Endodermal cell (in vitro differentiated cells): Measurements from ENCODE around the gene PDCD1. TPM values are rescaled to one million over a fixed set of nuclear protein-coding genes. Genes with fewer than 3 reads are reported as not detected.
"Not testable (repeated sequence)": the region's sequence is repeated elsewhere in the genome, so short reads cannot be mapped to it uniquely, and the experiment has no call there.

Experiments
- DNase-seq: peaks from one replicate; pipeline ENCODE4 v3.0.0-alpha.2; 2017
- H3K27ac ChIP-seq: 2 replicates; pipeline ENCODE4 v1.5.1; 2013; ENCODE audit warnings: mild to moderate bottlenecking, low read depth, low read length, moderate library complexity
- H3K27me3 ChIP-seq: 2 replicates; pipeline ENCODE4 v1.6.1; 2013; ENCODE audit warnings: mild to moderate bottlenecking, low read length, moderate library complexity; ENCODE audit not compliant: insufficient read depth, control insufficient read depth, poor library complexity, severe bottlenecking
- H3K36me3 ChIP-seq: 2 replicates; pipeline ENCODE4 v1.7.0; 2013; ENCODE audit warnings: mild to moderate bottlenecking, low read length, moderate library complexity; ENCODE audit not compliant: control insufficient read depth, insufficient read depth
- H3K4me1 ChIP-seq: one replicate; pipeline ENCODE4 v1.7.0; 2013; ENCODE audit warnings: low read length; ENCODE audit not compliant: control insufficient read depth, insufficient read depth
- H3K4me3 ChIP-seq: 2 replicates; pipeline ENCODE4 v1.5.1; 2013; ENCODE audit warnings: mild to moderate bottlenecking, low read length, moderate library complexity
- H3K9ac ChIP-seq: 2 replicates; pipeline ENCODE4 v1.6.1; 2013; ENCODE audit warnings: mild to moderate bottlenecking, low read length, moderate library complexity; ENCODE audit not compliant: poor library complexity, severe bottlenecking; ENCODE audit errors: extremely low read depth
- H3K9me3 ChIP-seq: 2 replicates; pipeline ENCODE4 v1.6.1; 2013; ENCODE audit warnings: mild to moderate bottlenecking, low read length, moderate library complexity; ENCODE audit not compliant: control insufficient read depth
- H3K27ac Mint-ChIP-seq: 2 replicates; pipeline ENCODE4 v1.8.0; 2020; ENCODE audit warnings: mixed read lengths
- H3K27me3 Mint-ChIP-seq: 2 replicates; pipeline ENCODE4 v1.8.0; 2021; ENCODE audit warnings: mild to moderate bottlenecking, mixed read lengths; ENCODE audit not compliant: insufficient read depth
- H3K36me3 Mint-ChIP-seq: 2 replicates; pipeline ENCODE4 v1.8.0; 2020; ENCODE audit warnings: low read depth, mixed read lengths
- H3K4me1 Mint-ChIP-seq: 2 replicates; pipeline ENCODE4 v1.8.0; 2020; ENCODE audit warnings: mixed read lengths
- H3K4me3 Mint-ChIP-seq: 2 replicates; pipeline ENCODE4 v1.8.0; 2020; ENCODE audit warnings: mild to moderate bottlenecking, moderate library complexity, mixed read lengths
- H3K9me3 Mint-ChIP-seq: 2 replicates; pipeline ENCODE4 v1.8.0; 2020; ENCODE audit warnings: mild to moderate bottlenecking, mixed read lengths
- WGBS, 2 experiments: methylation state at CpG; one replicate each; pipeline versions ENCODE4 v1.1.5 to v1.1.7; 2013; ENCODE audit warnings: missing lambda C conversion rate in 2 of 2, mixed read lengths in 1 of 2; ENCODE audit not compliant: insufficient coverage in 1 of 2, insufficient read length in 1 of 2; 5-methylcytosine and 5-hydroxymethylcytosine counted together
- total RNA-seq, 2 donors: library from RNA; stranded (reverse); fragmentation: NEBNext Ultra II Directional in 1 of 2; extraction: Animal tissue kit (Norgen Biotek cat#: 25700) in 1 of 2; gene quantifications; 2 replicates in 1 of 2; 3 replicates in 1 of 2; pipeline ENCODE4 v1.2.1, GENCODE V29; 2021
- TF ChIP-seq, protein P1 (sequence below): fragments of 200-600 bp; sonication (generic); conservative IDR thresholded peaks from 2 replicates; pipeline ENCODE4 v1.5.0; 2021; ENCODE audit warnings: antibody characterized with exemption, mild to moderate bottlenecking

PDCD1 gene
- total RNA-seq, 2 donors from 2014 or later, result 0.20 TPM; not detected in 1

DNA sequence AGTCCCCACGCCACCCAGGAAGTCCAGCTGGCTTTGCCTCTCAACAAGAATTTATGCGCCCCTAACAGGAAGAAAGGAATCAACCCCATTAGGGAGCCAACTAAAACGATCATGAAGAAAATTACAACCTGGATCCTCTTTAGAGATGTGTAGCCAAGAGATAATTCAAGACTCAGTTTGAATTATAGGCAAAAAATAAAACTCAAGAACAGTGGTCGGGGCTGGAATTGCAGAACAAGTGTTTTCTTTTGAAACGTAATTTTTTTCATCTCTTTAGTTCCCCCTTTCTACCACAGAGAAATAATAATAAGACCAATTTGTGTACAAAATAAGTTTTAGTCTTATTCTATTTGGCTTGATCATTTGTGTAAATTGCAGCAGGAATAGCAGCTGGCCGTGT, 22.4 kb downstream of the PDCD1 start:
- H3K36me3 Mint-ChIP-seq, result peaks cover 2% of the 10 kb centered on the region
- no peak overlapping the region for H3K27ac Mint-ChIP-seq
- no peak overlapping the region for H3K27ac ChIP-seq
- no peak overlapping the region for H3K4me3 ChIP-seq
- no peak overlapping the region for H3K9ac ChIP-seq
- no peak for DNase-seq
- H3K9me3 Mint-ChIP-seq, result peaks cover 23% of the 10 kb centered on the region
- H3K9me3 ChIP-seq, result no peaks in the 10 kb centered on the region
- H3K36me3 ChIP-seq, result no peaks in the 10 kb centered on the region
- no peak overlapping the region for H3K4me3 Mint-ChIP-seq
- TF ChIP-seq, protein P1, sequence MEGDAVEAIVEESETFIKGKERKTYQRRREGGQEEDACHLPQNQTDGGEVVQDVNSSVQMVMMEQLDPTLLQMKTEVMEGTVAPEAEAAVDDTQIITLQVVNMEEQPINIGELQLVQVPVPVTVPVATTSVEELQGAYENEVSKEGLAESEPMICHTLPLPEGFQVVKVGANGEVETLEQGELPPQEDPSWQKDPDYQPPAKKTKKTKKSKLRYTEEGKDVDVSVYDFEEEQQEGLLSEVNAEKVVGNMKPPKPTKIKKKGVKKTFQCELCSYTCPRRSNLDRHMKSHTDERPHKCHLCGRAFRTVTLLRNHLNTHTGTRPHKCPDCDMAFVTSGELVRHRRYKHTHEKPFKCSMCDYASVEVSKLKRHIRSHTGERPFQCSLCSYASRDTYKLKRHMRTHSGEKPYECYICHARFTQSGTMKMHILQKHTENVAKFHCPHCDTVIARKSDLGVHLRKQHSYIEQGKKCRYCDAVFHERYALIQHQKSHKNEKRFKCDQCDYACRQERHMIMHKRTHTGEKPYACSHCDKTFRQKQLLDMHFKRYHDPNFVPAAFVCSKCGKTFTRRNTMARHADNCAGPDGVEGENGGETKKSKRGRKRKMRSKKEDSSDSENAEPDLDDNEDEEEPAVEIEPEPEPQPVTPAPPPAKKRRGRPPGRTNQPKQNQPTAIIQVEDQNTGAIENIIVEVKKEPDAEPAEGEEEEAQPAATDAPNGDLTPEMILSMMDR, result no peak
- no peaks in the 10 kb centered on the region for H3K4me1 ChIP-seq
- 92 to 97% methylated on average over 4 to 6 of the region's 6 CpGs for WGBS, 2 experiments
- peaks cover 12% of the 10 kb centered on the region for H3K4me1 Mint-ChIP-seq
- no peaks in the 10 kb centered on the region for H3K27me3 Mint-ChIP-seq
- H3K27me3 ChIP-seq, result no peaks in the 10 kb centered on the region

DNA sequence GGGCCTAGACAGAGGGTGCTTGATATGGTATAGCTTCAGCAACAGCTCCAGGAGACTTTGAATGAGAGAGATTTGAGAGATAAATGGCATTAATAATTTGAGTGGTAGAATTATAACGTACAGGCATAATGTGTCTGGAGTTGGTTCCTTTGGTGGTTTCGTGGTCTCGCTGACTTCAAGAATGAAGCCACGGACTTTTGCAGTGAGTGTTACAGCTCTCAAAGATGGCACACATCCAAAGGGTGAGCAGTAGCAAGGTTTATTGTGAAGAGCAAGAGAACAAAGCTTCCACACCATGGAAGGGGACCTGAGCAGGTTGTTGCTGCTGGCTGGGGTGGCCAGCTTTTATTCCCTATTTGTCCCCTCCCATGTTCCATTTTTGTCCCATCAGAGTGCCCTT, 23.1 kb downstream of the PDCD1 start:
- TF ChIP-seq, protein P1, result no peak
- no peaks in the 10 kb centered on the region for H3K9me3 ChIP-seq
- H3K4me1 Mint-ChIP-seq, result peaks cover 12% of the 10 kb centered on the region
- DNase-seq, result peak; percentile 8
- H3K4me3 Mint-ChIP-seq, result no peak overlapping the region
- H3K9me3 Mint-ChIP-seq, result peaks cover 23% of the 10 kb centered on the region
- no peaks in the 10 kb centered on the region for H3K27me3 Mint-ChIP-seq
- H3K9ac ChIP-seq, result no peak overlapping the region
- H3K27ac ChIP-seq, result no peak overlapping the region
- H3K36me3 ChIP-seq, result no peaks in the 10 kb centered on the region
- WGBS, 2 experiments, result 96 to 97% methylated on average over 4 of the region's 4 CpGs
- H3K4me1 ChIP-seq, result no peaks in the 10 kb centered on the region
- H3K36me3 Mint-ChIP-seq, result peaks cover 2% of the 10 kb centered on the region
- no peak overlapping the region for H3K27ac Mint-ChIP-seq
- no peaks in the 10 kb centered on the region for H3K27me3 ChIP-seq
- no peak overlapping the region for H3K4me3 ChIP-seq

DNA sequence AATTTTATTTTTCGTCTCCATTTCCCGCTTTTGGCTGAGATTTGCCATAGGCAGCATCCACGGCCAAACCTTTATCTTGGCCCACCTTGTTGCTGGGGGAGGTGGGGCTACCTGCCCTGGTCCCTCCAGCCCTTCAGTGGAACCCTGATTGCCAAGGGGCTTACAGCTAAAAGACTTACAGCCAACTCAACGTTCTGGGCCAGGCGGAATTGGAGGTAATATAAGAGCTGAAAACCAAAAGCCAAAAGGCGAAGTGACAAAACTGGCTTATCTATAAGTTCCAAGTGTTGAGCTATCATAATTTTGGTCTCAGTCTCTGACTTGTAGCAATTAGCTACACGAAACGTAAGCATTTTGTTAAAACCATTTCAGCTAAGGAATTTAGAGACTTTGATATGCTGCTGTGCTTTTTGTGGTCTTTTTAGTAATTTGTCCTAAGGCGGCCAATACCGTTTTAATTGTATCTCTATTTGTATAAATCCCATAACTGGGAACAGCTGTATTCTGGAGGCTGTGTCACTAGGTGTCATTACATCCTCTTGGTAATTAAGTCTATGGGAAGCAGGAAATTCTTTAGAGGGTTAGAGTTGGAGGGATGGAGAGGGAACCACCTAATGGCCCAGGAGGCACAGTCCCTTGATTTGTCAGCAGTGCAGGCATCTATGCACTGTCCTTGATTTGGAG, 24.0 kb downstream of the PDCD1 start:
- 91 to 96% methylated on average over 10 of the region's 10 CpGs for WGBS, 2 experiments
- no peak overlapping the region for H3K27ac Mint-ChIP-seq
- TF ChIP-seq, protein P1, result no peak

DNA sequence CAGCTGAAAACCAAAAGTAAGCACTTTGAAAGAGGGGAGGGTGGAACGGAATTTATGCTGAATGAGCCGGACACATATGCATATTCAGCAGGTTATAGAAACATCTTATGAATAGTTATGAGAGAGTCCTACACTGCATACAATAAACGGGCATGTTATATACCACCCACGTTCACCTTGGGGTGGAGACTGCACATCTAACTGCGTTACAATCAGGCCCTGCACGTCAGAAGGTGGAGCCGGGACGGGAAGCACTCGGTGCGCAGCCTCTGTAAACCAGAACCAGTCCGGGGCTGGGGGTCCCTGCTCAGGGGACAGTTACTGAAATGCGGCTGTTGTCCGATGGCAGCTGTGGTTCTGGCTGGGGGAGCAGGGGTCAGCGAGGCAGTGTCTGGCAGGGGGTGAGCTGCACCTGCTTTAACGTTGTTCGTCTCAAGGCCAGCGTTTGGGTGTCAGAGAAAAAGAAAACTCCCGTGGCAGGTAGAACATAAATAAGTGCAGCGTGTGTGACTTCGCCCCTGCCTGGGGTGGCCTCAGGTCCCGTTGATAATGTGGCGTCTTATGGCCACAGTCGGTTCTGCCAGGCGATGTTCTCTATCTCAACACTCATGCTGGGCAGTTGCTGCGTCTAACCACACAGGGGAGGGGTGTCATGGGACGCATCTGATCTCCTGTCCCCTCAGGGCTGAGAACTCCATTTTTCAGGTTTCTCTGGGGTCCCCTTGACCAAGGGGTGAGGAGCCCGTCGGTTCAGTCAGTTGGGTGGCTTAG, 24.8 kb downstream of the PDCD1 start:
- not testable (repeated sequence) for H3K4me3 ChIP-seq, H3K27ac Mint-ChIP-seq
- peaks cover 12% of the 10 kb centered on the region for H3K4me1 Mint-ChIP-seq

More for the DNA sequence above, 24.0 kb downstream of the PDCD1 start:
- Histone ChIP-seq H3K27ac (no peak overlapping the region), H3K4me3 (no peak overlapping the region), H3K27me3 (no peaks in the 10 kb centered on the region), H3K36me3 (no peaks in the 10 kb centered on the region), H3K9me3 (no peaks in the 10 kb centered on the region), H3K4me1 (no peaks in the 10 kb centered on the region), H3K9ac (no peak overlapping the region)
- DNase-seq, result peak; percentile 10
- H3K4me3 Mint-ChIP-seq, result no peak overlapping the region
- H3K27me3 Mint-ChIP-seq, result no peaks in the 10 kb centered on the region
- H3K9me3 Mint-ChIP-seq, result peaks cover 23% of the 10 kb centered on the region
- peaks cover 12% of the 10 kb centered on the region for H3K4me1 Mint-ChIP-seq
- peaks cover 2% of the 10 kb centered on the region for H3K36me3 Mint-ChIP-seq

More for the DNA sequence above, 24.8 kb downstream of the PDCD1 start:
- H3K27me3 Mint-ChIP-seq, H3K27me3 ChIP-seq, H3K4me1 ChIP-seq, H3K9ac ChIP-seq, H3K36me3 Mint-ChIP-seq, H3K36me3 ChIP-seq, H3K4me3 Mint-ChIP-seq, H3K27ac ChIP-seq, H3K9me3 ChIP-seq: not testable (repeated sequence)
- peak; percentile 34 for DNase-seq
- WGBS, 2 experiments, result 91 to 98% methylated on average over 23 to 28 of the region's 28 CpGs
- peaks cover 23% of the 10 kb centered on the region for H3K9me3 Mint-ChIP-seq
